CD4-positive, alpha-beta T cell treated with Interleukin-15 for 4 hours (primary cell): Measurements from ENCODE around the gene IL13RA1.
"Not testable (repeated sequence)": the region's sequence is repeated elsewhere in the genome, so short reads cannot be mapped to it uniquely, and the experiment has no call there.

ENCODE experiments used
- DNase-seq: peaks from one replicate; pipeline ENCODE4 v3.0.0-alpha.2; 2020; ENCODE audit warnings: low spot score

The IL13RA1 gene

GRCh38 chrX:118726887-118727685 lies at the start of gene IL13RA1:
Gene IL13RA1 (plus strand): TSS chrX:118727606. CDS start chrX:118727639, 33 bp downstream.
- no peak for DNase-seq

GRCh38 chrX:118679290-118679689 lies 48.1 kb upstream of the IL13RA1 start:
- no peak for DNase-seq

- no peak for DNase-seq
Measured at GRCh38 chrX:118682258-118683014, 45.0 kb upstream of the IL13RA1 start.

- DNase-seq, result no peak
Measured at GRCh38 chrX:118685393-118685792, 42.0 kb upstream of the IL13RA1 start.

- no peak for DNase-seq
Measured at GRCh38 chrX:118688935-118689334, 38.5 kb upstream of the IL13RA1 start.

GRCh38 chrX:118693843-118694242 lies 33.6 kb upstream of the IL13RA1 start:
- no peak for DNase-seq

- no peak for DNase-seq
Measured at GRCh38 chrX:118694638-118695037, 32.8 kb upstream of the IL13RA1 start.

- no peak for DNase-seq
Measured at GRCh38 chrX:118698516-118699170, 28.8 kb upstream of the IL13RA1 start.

- DNase-seq, result peak; percentile 1
Measured at GRCh38 chrX:118702741-118703140, 24.7 kb upstream of the IL13RA1 start.

GRCh38 chrX:118706681-118707080 lies 20.7 kb upstream of the IL13RA1 start:
- DNase-seq, result no peak

GRCh38 chrX:118714521-118714920 lies 12.9 kb upstream of the IL13RA1 start:
- DNase-seq, result no peak

- DNase-seq, result not testable (repeated sequence)
Measured at GRCh38 chrX:118715917-118716316, 11.5 kb upstream of the IL13RA1 start.

GRCh38 chrX:118716833-118717232 lies 10.6 kb upstream of the IL13RA1 start:
- not testable (repeated sequence) for DNase-seq

- DNase-seq, result no peak
Measured at GRCh38 chrX:118717678-118718391, 9.6 kb upstream of the IL13RA1 start.

GRCh38 chrX:118718737-118719136 lies 8.7 kb upstream of the IL13RA1 start:
- DNase-seq, result no peak

- no peak for DNase-seq
Measured at GRCh38 chrX:118720058-118720707, 7.2 kb upstream of the IL13RA1 start.

GRCh38 chrX:118723376-118723775 lies 4.0 kb upstream of the IL13RA1 start:
- DNase-seq, result no peak

- no peak for DNase-seq
Measured at GRCh38 chrX:118724365-118724764, 3.0 kb upstream of the IL13RA1 start.

GRCh38 chrX:118724775-118725174 lies 2.6 kb upstream of the IL13RA1 start:
- no peak for DNase-seq

- DNase-seq, result no peak
Measured at GRCh38 chrX:118726396-118726795, 1.0 kb upstream of the IL13RA1 start.

- no peak for DNase-seq
Measured at GRCh38 chrX:118727686-118728339, 407 bp downstream of the IL13RA1 start.
